ENCODE data around the gene ECI2. TPM values are rescaled to one million over a fixed set of nuclear protein-coding genes. Genes with fewer than 3 reads are reported as not detected.

The ECI2 gene
- total and polyA plus RNA-seq, 4 donors: 45.7 to 92.3 (median 50.6) TPM

GRCh38 chr6:4155848-4156466 lies 20.6 kb upstream of the ECI2 start:
- WGBS (ENCODE audit: insufficient coverage): 4% methylated on average over 5 of the region's 6 CpGs
- no peaks in the 10 kb centered on the region for H3K36me3 ChIP-seq (ENCODE audit: control insufficient read depth, insufficient read depth, low read length)
- H3K4me1 ChIP-seq (ENCODE audit: control insufficient read depth, insufficient read depth, low read length): no peaks in the 10 kb centered on the region
- H3K4me3 ChIP-seq (ENCODE audit: low read depth, low read length): no peak overlapping the region
- H3K27me3 ChIP-seq (ENCODE audit: control insufficient read depth, insufficient read depth, low read length): no peaks in the 10 kb centered on the region
- no peak overlapping the region for H3K27ac ChIP-seq (ENCODE audit: low read depth, low read length)
- DNase-seq (ENCODE audit: low read depth in 4 of 6, low spot score in 6 of 6): peak in 5 of 6 donors; percentile 78 to 96 (median 81)
- H3K9me3 ChIP-seq (ENCODE audit: control insufficient read depth, insufficient read depth, low read length): no peaks in the 10 kb centered on the region

DNA sequence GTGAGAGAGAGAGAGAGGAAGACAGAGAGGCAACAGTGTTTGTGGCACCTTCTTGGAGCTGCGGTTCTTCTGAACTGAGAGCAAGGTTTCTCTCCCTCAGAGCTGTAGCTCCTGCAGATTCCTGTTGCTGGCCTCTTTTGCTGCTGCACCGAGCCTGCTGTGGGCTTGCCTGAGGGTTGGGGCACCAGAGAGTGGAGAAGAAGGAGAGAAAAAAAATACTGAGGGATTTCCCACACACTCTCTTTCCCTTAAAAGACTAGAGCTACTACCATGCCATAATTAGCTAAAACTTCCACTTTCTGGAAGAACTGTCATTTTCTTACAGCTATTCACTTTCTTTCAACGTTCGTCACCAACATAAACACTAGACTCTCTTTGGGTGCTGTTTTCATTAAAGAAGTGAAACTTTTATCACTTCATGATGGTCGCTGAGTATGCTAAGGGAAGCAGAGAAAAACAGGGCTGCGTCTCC lies 18.2 kb upstream of the ECI2 start:
- no peak for DNase-seq (ENCODE audit: low read depth in 4 of 6, low spot score in 6 of 6)
- Histone ChIP-seq H3K27ac (ENCODE audit: low read depth, low read length) (no peak overlapping the region), H3K27me3 (ENCODE audit: control insufficient read depth, insufficient read depth, low read length) (no peaks in the 10 kb centered on the region), H3K4me1 (ENCODE audit: control insufficient read depth, insufficient read depth, low read length) (no peaks in the 10 kb centered on the region), H3K36me3 (ENCODE audit: control insufficient read depth, insufficient read depth, low read length) (no peaks in the 10 kb centered on the region), H3K9me3 (ENCODE audit: control insufficient read depth, insufficient read depth, low read length) (no peaks in the 10 kb centered on the region), H3K4me3 (ENCODE audit: low read depth, low read length) (no peak overlapping the region)
- WGBS (ENCODE audit: insufficient coverage): 85% methylated on average over 2 of the region's 6 CpGs

GRCh38 chr6:4145083-4145482 lies 9.7 kb upstream of the ECI2 start:
- Histone ChIP-seq H3K4me3 (ENCODE audit: low read depth, low read length) (no peak overlapping the region), H3K27me3 (ENCODE audit: control insufficient read depth, insufficient read depth, low read length) (no peaks in the 10 kb centered on the region)
- no CpG with 5 or more reads among the region's 2 CpGs for WGBS (ENCODE audit: insufficient coverage)

GRCh38 chr6:4139272-4139671 lies 3.9 kb upstream of the ECI2 start:
- Histone ChIP-seq H3K27me3 (ENCODE audit: control insufficient read depth, insufficient read depth, low read length) (no peaks in the 10 kb centered on the region), H3K4me3 (ENCODE audit: low read depth, low read length) (no peak overlapping the region), H3K9me3 (ENCODE audit: control insufficient read depth, insufficient read depth, low read length) (no peaks in the 10 kb centered on the region), H3K4me1 (ENCODE audit: control insufficient read depth, insufficient read depth, low read length) (peaks cover 4% of the 10 kb centered on the region), H3K36me3 (ENCODE audit: control insufficient read depth, insufficient read depth, low read length) (no peaks in the 10 kb centered on the region), H3K27ac (ENCODE audit: low read depth, low read length) (no peak overlapping the region)
- WGBS (ENCODE audit: insufficient coverage): 100% methylated on average over 1 of the region's 3 CpGs
- DNase-seq (ENCODE audit: low read depth in 4 of 6, low spot score in 6 of 6): no peak

More at GRCh38 chr6:4145083-4145482, 9.7 kb upstream of the ECI2 start:
- H3K9me3 ChIP-seq (ENCODE audit: control insufficient read depth, insufficient read depth, low read length): no peaks in the 10 kb centered on the region
- H3K4me1 ChIP-seq (ENCODE audit: control insufficient read depth, insufficient read depth, low read length): no peaks in the 10 kb centered on the region
- DNase-seq (ENCODE audit: low read depth in 4 of 6, low spot score in 6 of 6): no peak
- no peak overlapping the region for H3K27ac ChIP-seq (ENCODE audit: low read depth, low read length)
- H3K36me3 ChIP-seq (ENCODE audit: control insufficient read depth, insufficient read depth, low read length): no peaks in the 10 kb centered on the region

DNA sequence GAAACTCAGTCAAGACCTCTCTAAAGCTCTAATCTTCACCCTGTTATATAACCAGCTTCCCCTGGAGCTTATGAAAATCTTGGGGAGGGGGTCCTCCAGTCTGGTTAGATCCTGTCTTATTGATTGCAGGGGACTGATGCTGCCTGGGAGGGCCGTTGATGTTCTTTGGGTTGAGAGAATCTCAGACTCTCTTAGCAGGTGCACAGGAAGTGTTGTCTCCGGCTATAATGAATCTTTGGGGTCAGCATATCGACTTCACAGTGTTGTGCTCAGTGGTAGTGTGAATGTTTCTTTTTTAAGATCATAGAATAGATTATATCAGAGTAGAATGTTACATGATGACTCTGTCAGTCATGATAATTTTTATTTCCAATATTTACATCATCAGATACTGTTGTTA lies 2.8 kb upstream of the ECI2 start:
- no peaks in the 10 kb centered on the region for H3K36me3 ChIP-seq (ENCODE audit: control insufficient read depth, insufficient read depth, low read length)
- peaks cover 8% of the 10 kb centered on the region for H3K4me1 ChIP-seq (ENCODE audit: control insufficient read depth, insufficient read depth, low read length)
- 81% methylated on average over 2 of the region's 3 CpGs for WGBS (ENCODE audit: insufficient coverage)
- H3K9me3 ChIP-seq (ENCODE audit: control insufficient read depth, insufficient read depth, low read length): no peaks in the 10 kb centered on the region
- H3K27ac ChIP-seq (ENCODE audit: low read depth, low read length): no peak overlapping the region
- DNase-seq (ENCODE audit: low read depth in 4 of 6, low spot score in 6 of 6): no peak
- no peak overlapping the region for H3K4me3 ChIP-seq (ENCODE audit: low read depth, low read length)
- H3K27me3 ChIP-seq (ENCODE audit: control insufficient read depth, insufficient read depth, low read length): no peaks in the 10 kb centered on the region

DNA sequence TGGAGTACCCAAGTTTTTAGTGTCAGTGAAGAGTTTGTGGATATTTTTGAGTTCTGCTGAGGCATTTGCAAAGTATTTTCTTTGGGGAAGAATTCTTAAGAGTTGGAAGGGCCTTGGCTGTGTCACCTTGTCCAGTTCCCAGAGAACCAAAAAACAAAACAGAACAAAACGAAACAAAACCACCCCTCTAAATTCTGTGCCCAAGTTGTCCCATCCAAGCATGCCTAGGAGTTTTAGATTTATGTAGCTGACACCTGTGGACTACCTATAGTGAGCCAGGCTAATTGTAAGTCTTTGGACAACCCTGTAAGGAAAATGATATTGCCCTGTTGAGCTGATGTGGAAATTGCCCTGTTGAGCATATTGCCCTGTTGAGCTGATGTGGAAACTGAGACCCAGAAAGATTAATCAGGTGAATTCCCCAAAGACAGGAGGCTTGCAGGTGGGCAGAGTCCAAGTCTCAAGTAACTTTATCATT lies 1.0 kb upstream of the ECI2 start:
- Histone ChIP-seq H3K36me3 (ENCODE audit: control insufficient read depth, insufficient read depth, low read length) (peaks cover 7% of the 10 kb centered on the region), H3K4me1 (ENCODE audit: control insufficient read depth, insufficient read depth, low read length) (peaks cover 8% of the 10 kb centered on the region), H3K27me3 (ENCODE audit: control insufficient read depth, insufficient read depth, low read length) (no peaks in the 10 kb centered on the region), H3K27ac (ENCODE audit: low read depth, low read length) (peak overlapping the region; percentile 87), H3K4me3 (ENCODE audit: low read depth, low read length) (peak overlapping the region; percentile 86), H3K9me3 (ENCODE audit: control insufficient read depth, insufficient read depth, low read length) (no peaks in the 10 kb centered on the region)
- no CpG with 5 or more reads among the region's 1 CpG for WGBS (ENCODE audit: insufficient coverage)
- no peak for DNase-seq (ENCODE audit: low read depth in 4 of 6, low spot score in 6 of 6)

DNA sequence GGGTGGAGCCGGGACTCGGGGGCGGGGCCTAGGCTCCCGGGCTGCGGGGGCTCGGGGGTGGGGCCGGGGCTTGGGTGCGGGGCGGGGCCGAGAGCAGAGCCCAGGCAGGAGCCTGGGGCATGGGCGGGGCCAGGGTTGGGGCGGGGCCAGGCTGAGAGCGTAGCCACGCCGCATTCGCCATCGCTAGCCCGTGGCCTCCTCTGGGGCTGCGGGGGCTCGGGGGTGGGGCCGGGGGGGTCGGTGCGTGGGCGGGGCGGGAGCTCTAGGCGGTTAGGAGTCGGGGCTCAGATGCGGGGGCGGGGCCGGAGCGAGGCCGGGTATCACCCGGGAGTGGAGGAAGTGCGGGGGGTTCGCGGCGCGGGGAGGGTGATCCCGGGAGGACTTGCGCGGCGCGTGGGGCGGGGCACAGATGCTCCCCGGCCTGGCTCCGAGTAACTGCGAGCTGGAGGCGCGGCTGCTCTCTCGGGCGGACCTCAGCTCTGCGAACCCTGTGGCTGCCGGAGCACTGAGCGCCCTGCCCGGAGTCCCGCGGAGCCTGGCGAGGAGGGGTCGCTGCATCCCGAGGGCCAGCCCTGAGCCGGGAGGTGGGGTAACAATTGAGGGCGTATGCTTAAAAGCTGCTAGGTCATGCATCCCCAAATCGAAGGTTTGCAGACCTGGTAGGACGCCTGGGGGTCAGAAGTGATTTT lies 434 bp upstream of the ECI2 start:
- Histone ChIP-seq H3K36me3 (ENCODE audit: control insufficient read depth, insufficient read depth, low read length) (peaks cover 7% of the 10 kb centered on the region), H3K4me1 (ENCODE audit: control insufficient read depth, insufficient read depth, low read length) (peaks cover 8% of the 10 kb centered on the region), H3K9me3 (ENCODE audit: control insufficient read depth, insufficient read depth, low read length) (no peaks in the 10 kb centered on the region), H3K27ac (ENCODE audit: low read depth, low read length) (peak overlapping the region; percentile 87), H3K27me3 (ENCODE audit: control insufficient read depth, insufficient read depth, low read length) (no peaks in the 10 kb centered on the region), H3K4me3 (ENCODE audit: low read depth, low read length) (peak overlapping the region; percentile 86)
- DNase-seq (ENCODE audit: low read depth in 4 of 6, low spot score in 6 of 6): peak; percentile 58 to 97 (median 90)
- WGBS (ENCODE audit: insufficient coverage): under 1% methylated on average over 49 of the region's 64 CpGs

DNA sequence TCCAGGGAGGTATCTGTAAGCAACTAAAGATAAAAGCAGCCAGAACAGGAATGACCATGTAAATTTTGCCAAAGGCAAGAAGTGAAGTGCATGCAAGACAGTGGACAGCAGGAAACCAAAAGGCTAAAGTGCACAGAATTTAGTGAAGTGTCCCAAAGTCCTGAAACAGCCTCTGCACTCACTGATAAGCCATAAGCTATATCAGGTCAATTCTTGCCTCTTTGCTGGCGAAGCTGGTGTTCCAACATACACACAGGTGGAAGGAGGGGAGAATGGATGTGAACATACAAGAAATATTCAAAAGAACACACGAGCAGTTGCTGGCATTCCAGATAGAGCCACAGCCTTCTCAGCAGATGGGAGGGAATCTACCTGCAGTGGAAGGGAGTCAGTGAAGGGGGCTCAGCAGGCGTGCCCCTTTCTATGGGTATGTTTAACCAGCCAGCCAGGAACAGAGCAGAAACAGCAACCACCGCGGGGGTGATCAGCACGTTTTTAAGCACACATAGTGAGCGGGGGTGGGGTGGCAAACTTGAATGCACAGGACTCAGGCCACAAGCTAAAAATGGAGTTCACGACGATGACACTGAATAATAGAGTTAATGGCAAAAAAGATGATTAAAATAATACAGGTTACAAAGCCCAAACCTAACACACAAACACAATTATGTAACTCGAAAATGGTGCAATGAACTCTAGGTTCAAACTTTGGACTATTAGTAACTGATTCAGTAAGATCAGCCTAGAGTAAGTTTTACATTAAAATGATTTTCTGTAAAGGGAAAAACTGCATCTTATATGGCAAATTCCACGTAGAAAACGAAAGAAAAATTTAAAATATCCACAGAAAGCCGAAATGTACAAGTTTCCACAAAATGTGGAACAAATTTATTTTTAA lies 1.2 kb downstream of the ECI2 start:
- WGBS (ENCODE audit: insufficient coverage): 13% methylated on average over 6 of the region's 13 CpGs
- peaks cover 8% of the 10 kb centered on the region for H3K4me1 ChIP-seq (ENCODE audit: control insufficient read depth, insufficient read depth, low read length)
- no peaks in the 10 kb centered on the region for H3K27me3 ChIP-seq (ENCODE audit: control insufficient read depth, insufficient read depth, low read length)
- no peaks in the 10 kb centered on the region for H3K9me3 ChIP-seq (ENCODE audit: control insufficient read depth, insufficient read depth, low read length)
- peaks cover 7% of the 10 kb centered on the region for H3K36me3 ChIP-seq (ENCODE audit: control insufficient read depth, insufficient read depth, low read length)
- H3K27ac ChIP-seq (ENCODE audit: low read depth, low read length): peak overlapping the region; percentile 91
- H3K4me3 ChIP-seq (ENCODE audit: low read depth, low read length): peak overlapping the region; percentile 96
- peak in 2 of 6 donors; percentile 10 to 18 for DNase-seq (ENCODE audit: low read depth in 4 of 6, low spot score in 6 of 6)

- WGBS (ENCODE audit: insufficient coverage): 98% methylated on average over 4 of the region's 5 CpGs
- no peaks in the 10 kb centered on the region for H3K9me3 ChIP-seq (ENCODE audit: control insufficient read depth, insufficient read depth, low read length)
- no peak overlapping the region for H3K27ac ChIP-seq (ENCODE audit: low read depth, low read length)
- H3K36me3 ChIP-seq (ENCODE audit: control insufficient read depth, insufficient read depth, low read length): peaks cover 9% of the 10 kb centered on the region
- DNase-seq (ENCODE audit: low read depth in 4 of 6, low spot score in 6 of 6): no peak
- peaks cover 4% of the 10 kb centered on the region for H3K4me1 ChIP-seq (ENCODE audit: control insufficient read depth, insufficient read depth, low read length)
- H3K27me3 ChIP-seq (ENCODE audit: control insufficient read depth, insufficient read depth, low read length): no peaks in the 10 kb centered on the region
- H3K4me3 ChIP-seq (ENCODE audit: low read depth, low read length): no peak overlapping the region
Observed at GRCh38 chr6:4130357-4130987, 4.9 kb downstream of the ECI2 start.
